NCI-H345 treated with DMSO at 0.1 percent for 48 hours (cell line): ENCODE results near the gene DRC3.

ENCODE experiments used
- DNase-seq: peaks from one replicate; lab custom pipeline; 2025; ENCODE audit not compliant: unreplicated experiment; lab: John Stamatoyannopoulos, UW

Gene DRC3

DNA sequence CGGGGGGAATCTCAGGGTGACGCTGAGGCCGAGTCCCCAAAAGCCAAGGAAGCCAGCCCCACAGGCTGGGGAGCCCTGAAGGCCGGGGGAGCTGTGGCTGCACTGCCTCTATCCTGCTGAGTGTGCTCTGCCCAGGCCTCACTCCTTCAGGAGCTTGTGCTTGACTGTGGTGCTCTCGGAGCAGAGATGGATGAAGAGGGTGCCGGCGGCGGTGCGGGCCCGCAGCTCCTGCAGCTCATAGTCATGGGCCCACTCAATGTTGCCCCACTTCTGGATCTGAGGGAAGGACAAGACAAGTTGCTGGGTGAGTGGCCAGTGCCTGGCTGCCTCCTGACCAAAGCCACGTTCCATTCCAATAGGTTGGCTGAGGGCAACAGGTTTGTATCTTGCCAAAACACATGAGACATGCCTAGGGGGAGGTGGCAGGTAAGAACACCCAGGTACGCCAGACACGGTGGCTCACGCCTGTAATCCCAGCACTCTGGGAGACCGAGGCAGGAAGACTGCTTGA is 45.8 kb downstream of the DRC3 start:
- DNase-seq = no peak

DNA sequence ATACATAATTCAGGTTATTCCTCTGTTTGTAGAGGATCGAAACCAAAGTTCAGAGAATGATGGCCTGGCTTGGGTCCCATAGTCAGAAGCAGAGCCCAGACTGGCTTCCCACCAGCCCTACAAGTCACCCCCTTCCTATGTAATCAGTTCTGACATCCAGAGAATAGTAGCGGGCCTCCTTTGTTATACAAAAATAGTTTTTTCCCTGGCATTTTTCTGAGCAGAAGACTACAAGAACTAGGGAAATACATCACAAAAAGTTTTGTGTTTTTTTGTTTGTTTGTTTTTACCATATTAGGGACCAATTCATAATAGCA is 47.1 kb downstream of the DRC3 start:
- DNase-seq = no peak

DNA sequence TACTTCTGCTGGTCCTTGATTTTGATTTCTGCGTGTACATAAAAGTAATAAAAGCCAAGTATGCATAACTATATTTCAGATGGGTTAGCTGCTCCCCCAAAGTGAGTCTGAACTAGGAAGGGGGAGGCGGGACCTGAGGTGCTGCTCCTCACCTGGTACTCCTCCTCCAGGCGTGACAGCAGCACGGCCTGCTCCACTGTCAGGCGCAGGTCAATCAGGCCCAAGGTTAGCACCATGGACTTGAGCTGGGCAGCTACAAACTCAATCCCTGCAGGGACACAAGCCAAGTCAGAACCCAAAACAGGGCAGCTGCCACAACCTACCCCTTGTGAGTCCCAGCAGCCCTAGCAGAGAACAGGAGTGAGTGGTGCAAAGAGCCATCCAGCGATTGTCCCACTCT is 48.3 kb downstream of the DRC3 start:
- DNase-seq = no peak

DNA sequence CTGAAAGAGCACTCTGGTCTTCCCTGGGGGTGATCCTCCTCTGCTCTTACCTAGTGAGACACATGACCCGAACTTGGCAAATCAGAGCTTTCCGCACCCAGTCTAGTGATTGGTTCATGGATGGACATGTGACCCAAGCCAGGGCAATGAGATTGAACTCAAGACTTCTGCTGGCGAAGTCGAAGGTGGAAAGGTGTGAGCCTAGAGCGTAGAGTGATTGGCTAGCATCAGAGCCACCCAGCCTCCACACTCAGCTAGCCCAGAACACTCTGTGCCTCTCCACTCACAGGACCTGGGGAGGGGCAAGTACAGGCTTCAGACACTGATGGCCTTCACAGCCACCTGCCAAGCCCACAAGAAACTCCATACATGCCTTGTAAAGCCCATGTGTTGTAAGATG is 48.7 kb downstream of the DRC3 start:
- no peak for DNase-seq

DNA sequence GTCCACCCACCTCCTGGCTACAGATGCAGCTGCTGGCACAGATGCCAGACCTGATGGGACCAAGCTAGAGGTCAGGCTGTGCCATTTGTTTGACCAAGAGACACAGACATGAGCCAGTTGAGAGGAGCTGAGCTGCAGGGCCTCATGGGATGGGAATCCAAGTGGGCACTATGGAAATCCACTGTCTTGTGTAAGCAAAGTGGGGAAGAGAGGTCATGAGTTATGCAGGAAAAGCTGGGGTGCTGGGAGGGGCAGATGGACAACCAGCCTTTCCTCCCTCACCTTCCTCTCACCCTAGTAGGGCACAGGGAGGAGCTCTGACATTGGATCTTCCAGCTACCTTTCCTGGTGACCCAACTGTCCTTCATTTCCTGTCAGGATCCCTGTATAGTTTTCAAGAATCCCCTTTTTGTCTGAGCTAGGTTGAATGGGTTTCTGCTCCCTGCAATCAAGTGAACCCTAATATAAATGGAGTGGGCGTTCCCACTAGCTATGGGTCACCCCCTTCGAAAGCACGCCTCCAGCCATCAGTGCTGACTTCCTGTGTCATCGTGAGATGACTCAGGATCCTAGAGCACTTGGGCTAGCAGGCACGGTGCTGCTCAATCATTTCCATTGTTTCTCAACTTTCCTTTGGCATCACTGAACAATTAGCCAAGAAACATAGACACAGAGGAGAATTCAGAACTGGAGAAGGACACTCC is 52.7 kb downstream of the DRC3 start:
- DNase-seq = no peak

DNA sequence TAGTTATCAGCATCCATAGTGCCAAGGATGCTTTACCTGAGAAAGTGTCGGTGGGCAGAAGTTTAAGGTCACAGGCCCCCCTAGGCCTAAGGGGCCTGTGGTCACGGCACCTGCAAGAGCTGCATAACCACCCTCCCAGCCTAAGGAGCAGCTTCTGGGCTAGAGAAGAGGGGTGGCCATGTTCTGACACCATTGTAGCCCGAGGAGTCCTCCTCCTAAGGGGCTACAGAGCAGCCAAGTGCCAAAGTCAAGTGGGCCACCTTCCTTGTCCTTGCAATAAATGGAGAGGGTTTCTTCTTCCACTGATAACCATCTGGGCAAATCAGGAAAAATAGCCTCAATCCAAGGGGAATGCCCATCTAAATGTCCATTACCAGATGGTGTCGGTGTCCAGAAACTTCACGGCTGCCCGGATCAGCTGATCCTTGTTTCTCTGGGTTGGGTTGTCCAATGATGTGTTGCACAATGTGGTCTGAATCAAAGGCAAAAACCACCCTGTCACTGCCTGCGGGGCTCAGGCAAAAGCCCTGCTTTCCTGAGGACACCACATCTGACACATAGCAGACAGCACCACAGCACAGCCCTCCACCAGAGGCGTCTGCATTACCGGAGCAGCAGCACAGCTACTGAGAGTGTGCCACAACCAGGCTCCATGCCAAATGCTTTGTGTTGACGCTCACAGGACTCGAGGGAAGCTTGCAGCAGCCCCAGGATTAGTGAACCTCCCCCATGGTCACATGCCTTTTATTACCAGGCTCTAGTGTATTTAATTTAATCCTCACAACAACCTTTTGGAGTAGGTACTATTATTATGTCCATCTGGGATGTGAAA is 53.5 kb downstream of the DRC3 start:
- no peak for DNase-seq

DNA sequence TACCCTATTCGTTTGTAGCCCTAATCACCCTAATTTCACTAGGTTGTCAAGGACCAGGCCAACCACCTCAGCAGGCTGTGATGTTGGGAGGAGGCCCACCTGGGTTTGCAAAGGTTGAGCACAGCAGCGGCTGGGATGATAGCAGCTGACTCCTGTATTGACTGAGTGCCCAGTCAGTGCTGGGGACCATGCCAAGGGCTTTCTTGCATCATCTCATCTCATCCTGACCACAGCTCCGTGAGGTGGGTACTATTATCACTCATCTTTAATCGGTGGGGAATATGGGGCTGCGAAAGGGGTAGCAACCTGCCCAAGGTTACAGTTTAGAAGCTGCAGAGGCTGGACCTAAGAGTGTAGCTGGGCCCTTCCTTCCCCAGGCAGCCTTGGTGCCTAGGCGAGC is 54.6 kb downstream of the DRC3 start:
- DNase-seq = no peak

DNA sequence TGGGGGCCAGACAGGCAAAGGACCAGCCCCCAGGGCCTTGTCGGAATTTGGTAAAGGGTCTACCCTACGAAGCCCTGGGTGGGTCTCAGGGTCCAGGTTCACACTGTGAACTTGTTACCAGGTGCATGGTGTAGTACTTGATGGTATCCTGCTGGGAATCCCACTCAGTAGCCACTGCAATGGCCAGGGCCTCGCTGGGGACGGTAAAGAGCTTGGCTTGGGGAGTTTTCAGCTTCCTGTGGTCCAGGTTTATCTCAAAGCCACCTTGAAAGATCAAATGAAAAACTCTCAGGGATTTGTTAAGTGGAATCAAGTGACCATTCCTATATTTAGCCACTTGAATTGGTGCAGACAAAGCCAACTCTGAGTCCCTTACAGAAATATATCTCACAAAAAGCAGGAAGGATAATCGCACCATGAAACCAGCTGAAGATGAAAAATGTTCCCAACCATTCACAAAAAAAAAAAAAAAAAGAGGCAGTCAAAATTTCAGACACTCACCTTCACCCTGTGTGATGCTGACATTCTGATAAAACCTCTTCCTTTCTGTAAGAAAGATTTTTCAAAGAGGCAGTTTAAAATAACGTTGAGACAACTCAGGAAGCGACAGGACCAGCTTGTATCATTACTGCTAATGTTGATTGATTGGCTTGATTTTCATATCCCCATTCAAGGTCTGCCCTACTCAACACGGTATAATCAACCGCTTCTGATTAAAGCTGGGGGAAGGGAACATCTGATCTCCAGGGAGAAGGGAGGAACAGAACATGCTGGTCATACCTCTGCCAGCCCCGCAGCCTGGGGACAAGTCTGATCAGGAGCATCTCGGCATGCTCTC is 55.7 kb downstream of the DRC3 start:
- DNase-seq = no peak

DNA sequence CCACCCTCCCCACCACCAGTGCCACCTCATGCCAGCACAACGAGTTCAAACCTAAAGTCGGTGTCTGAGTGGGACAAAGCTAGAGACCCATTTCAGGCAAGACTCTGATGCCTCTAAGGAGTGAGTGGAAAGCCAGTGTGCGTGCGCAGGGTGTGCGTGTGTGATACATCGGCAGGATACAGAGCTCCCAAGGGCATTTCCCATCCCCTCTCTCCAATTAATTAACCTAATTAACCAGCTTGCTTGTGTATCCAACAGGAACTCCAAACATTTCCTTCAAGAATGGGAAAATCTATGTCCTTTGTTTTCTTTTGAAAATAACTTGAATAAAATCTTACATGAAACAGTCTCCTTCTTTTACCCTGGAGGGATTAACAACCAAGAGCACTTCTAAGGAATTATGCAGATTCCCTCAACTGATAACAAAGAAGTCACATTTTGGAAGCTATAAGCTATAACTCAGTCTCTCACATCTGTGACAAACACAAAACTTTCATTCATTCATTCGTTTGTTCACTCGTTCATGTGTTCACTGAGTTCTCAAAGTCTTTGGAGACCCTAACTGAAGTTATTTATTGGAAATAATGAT is 56.4 kb downstream of the DRC3 start:
- DNase-seq = no peak

DNA sequence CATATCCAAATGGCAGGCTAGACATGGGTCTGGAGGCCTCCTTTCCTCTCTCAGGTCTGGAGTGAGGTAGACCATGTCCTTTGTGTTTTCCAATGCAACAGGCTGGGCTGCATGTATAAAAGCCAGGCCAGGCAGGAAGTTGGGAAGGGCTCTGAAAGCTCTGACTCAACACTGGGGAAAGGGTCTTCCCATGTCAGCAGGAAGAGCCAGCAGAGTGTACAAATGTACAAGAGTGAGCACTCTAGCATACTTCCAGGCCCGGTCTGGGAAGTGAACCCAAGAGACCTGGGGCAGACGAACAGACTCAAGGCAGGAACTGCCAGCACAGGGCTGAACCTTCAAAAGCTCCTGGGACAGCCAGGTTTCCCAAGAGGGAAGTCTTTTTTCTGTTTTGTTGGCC is 59.3 kb downstream of the DRC3 start:
- no peak for DNase-seq

DNA sequence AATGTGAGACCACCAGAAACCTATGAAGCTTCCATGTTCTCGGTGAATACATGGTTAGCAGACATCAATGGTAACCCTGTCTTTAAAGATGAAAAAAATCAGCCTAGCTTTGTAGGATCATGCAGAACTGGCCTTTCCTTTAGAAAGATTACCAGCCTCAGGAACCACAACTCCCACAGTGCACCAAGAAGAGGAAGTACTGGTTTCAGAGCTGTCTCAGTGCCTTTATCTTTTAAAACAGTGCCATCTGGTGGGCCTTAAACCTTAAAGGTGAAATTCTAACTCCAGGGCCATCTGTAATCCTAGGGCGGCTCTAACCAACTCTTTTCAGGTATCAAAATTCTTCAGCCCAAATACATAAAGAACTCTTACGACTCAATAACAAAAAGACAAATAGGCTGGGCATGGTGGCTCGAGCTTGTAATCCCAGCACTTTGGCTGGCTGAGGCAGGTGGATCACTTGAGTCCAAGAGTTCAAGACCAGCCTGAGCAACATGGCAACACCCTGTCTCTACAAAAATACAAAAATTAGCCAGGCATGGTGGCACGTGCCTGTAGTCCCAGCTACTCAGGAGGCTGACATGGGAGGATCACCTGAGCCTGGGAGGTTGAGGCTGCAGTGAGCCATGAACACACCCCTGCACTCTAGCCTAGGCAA is 60.9 kb downstream of the DRC3 start:
- DNase-seq = peak; percentile 42

DNA sequence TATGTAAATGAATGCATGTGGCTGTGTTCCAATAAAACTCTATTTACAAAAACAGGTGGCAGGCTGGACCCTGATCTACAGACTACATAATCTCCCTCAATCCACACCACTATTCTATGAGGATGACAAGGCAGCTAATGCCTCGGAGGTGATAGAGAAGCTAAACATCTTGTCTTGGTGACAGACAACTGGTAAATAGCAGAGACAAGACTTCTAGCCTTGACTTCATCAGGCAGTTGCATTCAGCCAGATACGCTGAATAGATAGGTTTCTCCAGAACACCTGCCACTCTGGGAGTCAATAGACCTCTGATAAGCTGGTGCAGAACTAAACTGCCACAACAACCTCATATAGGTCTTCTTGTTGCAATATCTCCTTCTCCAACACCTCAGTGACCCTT is 63.0 kb downstream of the DRC3 start:
- DNase-seq = no peak

DNA sequence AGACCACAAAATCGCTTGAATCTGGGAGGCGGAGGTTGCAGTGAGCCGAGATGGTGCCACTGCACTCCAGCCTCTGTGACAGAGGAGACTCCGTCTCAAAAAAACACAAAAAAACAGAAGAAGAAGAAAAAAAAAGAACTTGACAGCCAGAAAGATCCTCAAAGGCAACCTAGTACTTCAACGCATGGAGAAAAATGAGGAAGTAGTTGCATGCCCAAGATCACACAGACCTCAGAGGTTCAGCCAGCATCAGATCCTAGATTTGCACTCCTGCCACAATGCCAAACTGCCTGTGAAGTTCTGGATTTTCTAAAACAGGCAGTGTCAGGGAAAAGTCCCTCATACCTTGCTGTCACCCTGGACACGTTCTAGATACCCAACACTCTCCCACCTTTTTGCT is 64.8 kb downstream of the DRC3 start:
- DNase-seq = no peak

DNA sequence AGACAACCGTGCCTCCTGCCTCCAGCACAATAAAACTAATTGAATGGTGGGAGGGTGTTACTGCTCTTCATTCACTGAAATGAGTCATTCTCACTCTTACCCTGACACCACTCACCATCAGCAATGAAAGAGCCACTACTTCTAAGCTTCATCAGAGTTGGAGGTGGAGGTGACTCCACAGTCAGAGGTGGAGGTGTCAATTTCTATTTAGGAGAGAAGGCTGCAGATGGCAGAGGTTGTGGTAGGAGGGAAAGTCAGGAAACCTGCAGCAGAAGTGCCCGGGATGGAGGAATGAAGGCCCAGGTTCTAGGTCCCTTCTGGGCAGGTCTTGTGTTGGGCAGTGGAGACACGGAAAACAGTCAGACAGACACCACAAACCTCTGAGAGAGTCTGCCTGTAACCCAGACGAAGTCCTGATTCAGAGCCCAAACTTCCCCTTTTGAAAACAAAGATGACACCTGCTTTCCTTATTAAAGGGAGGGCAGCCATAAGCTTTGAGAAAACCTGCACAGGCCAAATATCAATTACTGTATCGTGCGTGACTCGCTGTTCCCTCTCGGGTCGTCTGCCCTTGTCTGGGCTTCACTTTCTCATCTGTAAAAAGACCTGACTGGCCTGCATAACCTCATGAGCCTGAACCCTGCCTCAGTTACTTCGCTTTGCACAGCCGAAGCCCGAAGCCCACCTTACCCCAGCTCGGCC is 65.6 kb downstream of the DRC3 start:
- DNase-seq = no peak

DNA sequence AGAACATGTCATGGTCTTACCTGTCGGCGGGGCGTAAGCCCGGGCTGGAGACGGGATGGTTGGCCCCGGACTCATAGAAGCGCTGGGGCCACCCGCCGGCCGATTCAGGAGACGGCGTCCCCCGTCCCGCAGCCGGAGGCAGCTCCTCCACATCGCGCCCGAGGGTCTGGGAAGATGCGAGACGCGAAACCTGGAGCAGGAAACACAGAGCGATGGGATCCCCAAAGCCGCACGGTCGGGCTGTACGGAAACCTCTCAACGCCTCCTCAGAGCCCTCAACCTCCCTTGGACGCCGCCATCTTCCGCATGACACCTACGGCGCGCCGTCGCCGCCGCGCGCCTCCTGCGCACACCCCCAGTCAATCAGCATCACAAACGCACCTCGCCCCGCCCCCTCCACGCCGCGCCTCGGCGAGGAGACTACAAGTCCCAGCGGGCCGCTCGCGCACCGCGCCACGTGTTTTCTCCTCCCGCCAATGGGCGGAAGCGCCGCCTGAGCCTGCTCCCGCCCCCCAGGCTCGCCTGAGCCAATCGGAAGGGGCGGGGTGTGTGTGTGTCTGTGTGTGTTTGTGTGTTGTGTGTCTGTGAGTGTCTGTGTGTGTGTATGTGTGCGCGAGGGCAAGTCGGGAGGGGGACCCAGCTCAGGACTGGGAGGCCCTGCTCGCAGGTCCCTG is 66.3 kb downstream of the DRC3 start, which contains the start of the genes ATPAF2 and GID4:
ATPAF2 (minus strand) TSS at position 308 of the 674 bp plus-strand sequence; CDS start at position 153, 155 bp downstream.
GID4 (plus strand) TSS at position 548 of the 674 bp plus-strand sequence; CDS start at position 605, 57 bp downstream.
- DNase-seq = peak; percentile 87

DNA sequence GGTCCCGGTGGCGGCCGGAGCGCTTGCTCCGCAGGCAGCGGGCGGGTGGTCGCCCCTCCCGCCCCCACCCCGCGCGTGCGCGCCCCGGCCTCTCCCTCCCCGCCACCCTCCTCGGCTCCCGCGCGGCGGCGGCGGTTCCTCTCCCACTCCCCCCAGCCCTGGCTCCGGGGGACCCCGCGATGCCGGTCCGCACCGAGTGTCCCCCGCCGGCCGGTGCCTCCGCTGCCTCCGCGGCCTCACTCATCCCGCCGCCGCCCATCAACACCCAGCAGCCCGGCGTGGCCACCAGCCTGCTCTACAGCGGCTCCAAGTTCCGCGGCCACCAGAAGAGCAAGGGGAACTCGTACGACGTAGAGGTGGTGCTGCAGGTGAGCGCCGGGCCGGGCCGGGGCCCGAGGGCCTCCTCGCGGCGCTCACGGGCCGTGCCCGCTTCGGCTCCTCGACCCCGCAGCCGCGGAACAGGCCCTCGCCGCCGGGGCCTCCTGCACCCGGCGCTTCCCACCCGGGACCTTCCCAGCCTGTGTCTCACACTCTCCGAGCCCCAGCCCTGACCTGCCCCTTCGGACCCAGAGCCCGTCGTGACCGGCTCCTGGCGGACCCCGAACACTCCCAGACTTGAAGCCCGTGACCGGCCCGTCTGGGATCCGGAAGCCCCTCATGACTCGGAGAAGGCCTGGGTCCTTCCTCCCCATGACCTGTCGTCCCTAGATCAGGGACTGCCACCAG is 67.0 kb downstream of the DRC3 start:
- no peak for DNase-seq

DNA sequence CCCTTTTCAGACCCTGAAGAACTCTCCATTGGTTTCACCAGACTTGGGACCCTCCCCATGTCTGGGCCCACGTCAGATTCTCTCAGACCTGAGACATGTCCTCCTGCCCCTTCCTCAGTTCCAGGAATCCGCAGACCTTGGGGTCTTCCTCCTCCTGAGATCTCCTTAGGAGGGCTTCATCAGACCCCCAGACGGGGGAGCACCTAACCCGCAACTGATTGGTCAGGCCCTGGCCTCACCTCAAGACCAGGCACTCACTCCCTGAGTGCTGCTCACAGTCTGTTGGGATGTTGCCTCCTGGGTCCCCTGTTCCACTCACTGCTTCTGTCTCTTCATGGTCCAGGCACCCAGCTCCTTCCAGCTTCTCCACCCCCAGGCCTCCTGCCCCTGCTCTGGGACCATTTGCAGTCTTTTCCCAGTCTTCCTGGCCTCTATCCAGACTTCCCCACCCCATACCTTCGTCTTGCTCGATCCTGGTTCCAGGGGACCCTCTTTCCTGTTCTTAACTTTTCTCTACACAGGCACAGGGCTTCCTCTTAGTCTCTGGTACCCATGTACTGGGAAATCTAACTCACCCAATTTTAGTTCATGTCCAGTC is 67.7 kb downstream of the DRC3 start:
- no peak for DNase-seq

DNA sequence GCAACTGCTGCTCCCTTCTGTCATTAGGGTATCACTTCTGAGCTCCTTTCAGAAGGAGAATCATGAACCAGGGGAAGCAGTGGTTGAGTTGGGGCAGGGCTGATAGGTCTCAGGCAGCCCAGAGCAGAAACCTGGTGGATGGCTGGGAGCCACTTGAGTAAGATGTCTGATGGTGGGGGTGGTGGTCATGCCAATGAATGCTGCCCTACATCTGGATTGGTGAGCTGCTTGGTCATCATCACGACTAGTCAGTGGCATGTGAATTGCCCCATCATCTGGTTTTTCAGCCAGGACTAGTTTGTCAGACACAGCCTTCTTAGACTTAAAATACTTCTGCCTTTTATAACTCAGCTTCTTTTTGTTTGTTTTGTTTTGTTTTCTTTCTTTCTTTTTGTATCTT is 69.1 kb downstream of the DRC3 start:
- DNase-seq = no peak
